Measurements from ENCODE around the gene MTCL1.

Gene MTCL1

DNA sequence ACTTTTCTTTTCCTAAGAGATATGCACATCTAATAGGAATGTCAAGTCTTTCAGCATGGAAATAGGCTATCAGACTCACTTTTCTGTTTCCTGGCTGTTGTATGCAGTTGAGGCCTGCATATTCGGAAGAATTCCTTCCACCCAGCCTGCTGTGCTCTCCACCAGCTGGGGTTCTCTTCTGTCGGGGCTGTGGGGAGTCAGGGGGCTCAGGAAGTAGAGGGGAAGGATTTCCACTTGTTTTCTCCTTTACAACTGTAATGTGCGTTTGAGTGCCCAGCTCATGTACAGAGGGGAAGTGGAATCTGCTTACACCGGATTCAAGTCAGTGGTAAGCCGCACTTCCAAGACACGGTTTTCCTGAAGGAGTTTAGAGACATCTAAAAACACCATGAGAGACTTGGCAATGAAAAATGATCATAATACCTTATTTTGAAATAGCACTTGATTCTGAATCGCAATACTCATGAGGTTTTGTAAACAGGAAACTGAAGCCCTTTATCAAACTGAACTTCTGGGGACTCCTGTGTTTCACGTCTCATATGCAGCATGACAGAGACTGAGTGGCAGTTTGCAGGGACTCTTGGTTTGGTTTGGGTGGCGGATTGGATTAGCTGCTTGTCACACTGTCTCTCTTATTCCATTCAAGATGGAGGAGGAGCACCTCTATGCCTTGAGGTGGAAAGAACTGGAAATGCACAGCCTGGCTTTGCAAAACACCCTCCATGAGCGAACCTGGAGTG, 90.4 kb downstream of the MTCL1 start:
- DNase-seq: no peak

DNA sequence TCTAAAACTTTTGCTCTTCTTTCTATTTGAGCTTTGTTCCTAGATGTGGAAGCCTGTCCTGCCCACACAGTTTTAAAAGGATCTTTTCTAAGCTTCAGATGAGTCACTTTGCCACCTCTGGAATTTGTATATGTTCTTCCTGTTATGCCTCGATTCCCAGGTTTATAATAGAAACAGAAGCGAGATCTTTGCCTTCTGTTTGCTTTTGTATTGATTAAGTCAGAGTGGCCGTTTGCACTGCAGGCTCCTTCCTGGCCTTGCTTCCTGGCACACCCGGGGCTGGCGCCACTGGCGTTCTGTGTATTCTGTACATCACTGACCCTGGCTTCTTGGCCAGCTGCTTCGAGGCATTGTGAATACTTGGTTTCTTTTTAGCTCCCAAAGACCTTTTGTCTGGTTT, 91.8 kb downstream of the MTCL1 start:
- DNase-seq: peak; percentile 75

GRCh38 chr18:8799001-8799400, 93.6 kb downstream of the MTCL1 start:
- peak; percentile 25 for DNase-seq

DNA sequence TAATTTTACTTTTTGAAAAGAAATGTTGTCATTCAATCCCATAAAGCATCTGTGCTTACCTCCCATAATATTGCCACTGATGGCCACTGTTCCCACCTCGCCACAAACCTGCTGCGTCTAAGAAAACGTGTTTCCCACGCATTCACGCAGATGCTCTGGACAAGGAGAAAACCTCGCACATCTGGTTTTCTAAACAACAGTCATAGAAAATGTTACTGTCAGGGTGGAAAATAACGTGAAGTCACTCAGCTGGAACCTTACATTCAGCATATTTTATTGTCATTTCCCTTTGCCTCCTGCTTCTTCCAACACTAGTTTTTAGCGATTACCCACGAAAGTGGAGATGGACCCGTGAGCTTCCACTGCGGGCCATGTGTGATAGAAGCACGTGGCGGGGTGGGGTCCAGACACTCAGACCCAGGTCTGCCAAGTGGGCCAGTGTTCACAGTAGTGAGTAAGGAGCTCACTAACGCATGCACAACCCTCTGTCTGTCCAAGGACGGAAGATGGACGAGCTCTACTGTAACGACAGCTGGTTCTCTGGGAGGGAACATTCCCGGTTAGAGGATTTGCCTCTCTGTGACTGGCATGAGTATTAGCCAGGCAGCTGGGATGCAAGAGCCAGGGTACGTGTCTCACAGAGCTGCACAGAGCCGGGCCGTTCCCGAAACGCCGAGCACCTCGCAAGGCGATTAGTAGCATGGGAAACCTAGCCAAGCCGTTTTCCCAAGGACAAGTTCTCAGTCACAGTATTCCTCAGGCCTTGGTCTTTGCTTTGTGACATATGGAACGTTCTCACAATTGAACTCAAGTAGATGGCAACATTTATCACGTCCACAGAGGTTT, 94.5 kb downstream of the MTCL1 start:
- no peak for DNase-seq

DNA sequence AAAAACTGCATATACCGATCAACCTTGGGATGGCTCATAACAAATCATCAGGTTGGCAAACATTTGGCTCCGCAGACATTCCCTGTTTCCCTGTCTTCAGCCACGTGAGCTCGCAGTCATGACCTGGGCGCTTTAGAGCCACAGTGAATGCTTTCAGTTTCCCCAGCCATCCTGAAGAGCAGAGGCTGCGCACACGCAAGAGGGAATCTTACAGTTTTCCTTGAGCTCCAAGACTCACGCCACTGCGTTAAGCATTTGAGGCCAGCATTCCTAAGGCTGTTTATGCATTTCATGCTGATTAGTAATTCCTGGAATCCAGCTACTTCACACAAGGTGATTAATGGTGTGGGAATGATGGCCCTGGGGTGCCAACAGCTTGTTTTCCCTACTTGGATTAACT, 95.1 kb downstream of the MTCL1 start:
- no peak for DNase-seq

GRCh38 chr18:8800876-8801262, 95.5 kb downstream of the MTCL1 start:
- DNase-seq: no peak

DNA sequence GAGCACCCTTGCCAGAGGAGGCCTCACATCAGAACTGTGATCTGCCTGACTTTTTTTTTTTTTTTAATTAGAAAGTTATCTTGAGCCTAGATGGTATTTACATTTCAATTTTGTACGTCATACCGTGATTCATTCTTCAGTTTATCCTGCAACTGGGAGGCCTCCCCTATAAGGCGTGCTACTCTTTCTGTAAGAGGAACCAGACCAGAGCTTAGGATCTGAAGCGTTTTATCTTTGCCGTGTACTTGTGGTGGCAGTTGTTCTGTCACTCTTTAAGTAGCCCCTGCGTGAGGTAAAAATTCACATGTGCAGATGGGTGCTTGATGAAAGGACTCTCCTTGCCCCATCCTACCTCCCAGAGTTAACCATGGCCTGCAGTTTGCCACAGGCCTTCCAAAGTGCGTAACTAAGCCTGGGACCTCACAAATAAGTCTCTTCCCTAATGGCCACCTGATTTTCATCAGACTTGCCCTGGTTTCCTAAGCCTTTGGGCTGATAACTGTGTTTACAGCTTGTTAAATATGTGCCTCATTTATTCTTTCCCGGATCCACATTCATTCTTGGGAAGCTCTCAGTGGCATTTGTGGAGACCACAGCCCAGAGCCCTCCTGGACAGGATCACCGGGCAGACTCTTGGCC, 96.0 kb downstream of the MTCL1 start:
- no peak for DNase-seq

GRCh38 chr18:8802017-8802672, 96.8 kb downstream of the MTCL1 start:
- no peak for DNase-seq

DNA sequence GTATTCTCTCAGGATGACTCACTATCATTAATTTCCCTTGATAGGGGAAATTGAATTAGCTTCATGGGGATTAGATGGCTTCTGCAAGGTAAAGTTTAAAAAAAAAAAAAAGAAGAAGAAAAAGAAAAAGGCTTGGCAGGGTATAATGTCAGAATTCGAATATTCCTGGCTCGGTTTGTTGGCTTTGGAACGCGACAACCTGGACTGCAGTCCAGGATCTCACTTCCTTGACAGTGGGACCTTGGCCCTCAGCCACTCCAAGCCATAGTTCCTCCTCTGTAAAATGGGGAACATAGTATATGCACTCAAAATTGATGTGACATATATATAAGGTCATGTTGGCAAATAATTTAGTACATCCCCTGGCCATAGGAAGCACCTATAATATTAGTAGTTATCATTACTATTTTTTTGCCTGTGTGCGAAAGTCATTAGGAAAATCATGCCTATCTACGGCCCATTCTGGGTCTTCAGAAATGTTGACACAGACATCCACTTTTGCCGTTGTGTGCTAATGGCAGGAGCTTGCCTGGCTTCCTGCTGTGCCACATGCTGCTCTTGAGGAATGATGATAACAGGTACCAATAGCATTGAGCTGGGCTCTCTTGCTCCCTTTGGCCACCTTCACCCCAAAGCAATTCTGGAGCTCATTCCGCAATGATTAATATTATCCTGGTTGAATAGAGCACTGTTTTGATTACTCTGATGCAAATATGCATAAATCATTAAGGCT, 97.9 kb downstream of the MTCL1 start:
- peak; percentile 49 for DNase-seq

GRCh38 chr18:8803957-8804356, 98.6 kb downstream of the MTCL1 start:
- DNase-seq: no peak

DNA sequence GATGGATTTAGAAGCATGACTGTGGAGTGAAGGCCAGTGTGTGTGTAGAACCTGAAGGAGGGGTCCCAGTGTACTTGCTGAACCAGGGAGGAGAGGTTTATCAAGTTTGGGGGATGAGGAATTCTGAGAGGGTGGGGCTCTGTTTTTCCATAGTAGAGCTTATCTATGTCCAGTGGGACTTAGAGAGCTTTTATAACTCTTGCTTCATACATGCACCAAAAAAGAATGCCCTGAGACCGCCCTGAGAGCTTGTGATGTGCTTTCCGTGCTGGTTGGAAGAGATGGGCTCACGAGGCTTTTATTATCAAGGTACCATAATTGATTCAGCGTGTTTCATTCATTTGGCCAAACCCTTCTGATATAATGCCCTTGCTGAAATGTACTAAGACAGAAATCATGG, 100.2 kb downstream of the MTCL1 start:
- DNase-seq: no peak

- DNase-seq: no peak
Measured at GRCh38 chr18:8806100-8806797, 100.9 kb downstream of the MTCL1 start.

- no peak for DNase-seq
Measured at GRCh38 chr18:8806798-8807487, 101.6 kb downstream of the MTCL1 start.

DNA sequence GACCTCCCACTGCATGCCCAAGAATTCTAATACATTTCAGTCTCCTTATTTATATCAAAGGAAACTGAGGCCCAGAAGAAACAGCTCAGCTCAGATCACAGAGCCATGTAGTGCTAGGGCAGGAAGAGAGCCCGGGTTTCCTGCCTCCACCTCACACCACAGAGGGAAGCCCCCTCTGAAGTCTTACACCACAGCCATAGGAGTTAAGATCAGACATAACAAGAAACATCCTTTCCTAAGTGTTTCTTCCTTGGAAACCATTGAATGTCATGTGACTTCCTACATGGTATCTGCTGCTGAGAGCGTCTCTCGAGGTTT, 102.1 kb downstream of the MTCL1 start:
- DNase-seq: no peak

DNA sequence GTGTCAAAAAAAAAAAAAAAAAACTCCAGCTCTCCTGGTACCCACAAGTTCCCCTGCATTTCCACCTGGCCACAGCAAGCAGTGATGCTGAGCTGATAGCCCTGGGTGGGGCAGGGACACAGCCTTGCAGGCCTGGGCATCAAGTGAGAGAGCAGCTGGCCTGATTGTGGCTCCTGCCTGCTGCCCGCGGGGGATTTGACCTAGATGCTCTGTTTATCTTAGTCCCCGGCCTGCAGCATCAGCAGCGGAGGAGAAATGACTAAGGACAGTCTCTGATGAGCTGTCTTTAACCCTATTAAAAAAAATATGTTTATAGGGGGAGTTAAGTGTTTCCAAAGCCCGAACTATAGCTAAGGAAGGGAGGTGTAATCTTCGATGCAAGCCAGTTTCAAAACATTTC, 102.6 kb downstream of the MTCL1 start:
- no peak for DNase-seq

- DNase-seq: no peak
Measured at GRCh38 chr18:8809514-8809913, 104.2 kb downstream of the MTCL1 start.

DNA sequence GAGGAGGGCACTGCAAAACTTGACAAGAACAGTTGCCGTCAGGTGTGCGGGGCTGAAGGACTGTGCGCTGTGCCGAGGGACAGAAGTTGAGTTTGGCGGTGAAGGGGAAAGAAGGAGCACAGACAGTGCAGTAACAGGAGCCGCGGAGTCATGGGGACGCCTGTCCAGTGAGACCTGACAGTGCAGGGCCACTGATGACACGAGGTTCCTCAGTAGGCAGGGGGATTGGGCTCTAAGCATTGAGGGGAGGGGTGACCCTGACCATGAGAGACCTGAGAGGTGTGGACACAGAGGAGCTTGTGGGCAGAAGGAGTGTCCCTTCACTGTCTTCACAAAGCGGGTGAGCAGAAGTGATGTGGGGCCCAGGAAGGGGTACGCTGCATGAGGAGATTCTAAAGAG, 104.8 kb downstream of the MTCL1 start:
- DNase-seq: no peak

GRCh38 chr18:8811115-8811514, 105.8 kb downstream of the MTCL1 start:
- DNase-seq: peak; percentile 32

- no peak for DNase-seq
Measured at GRCh38 chr18:8812631-8813030, 107.3 kb downstream of the MTCL1 start.

DNA sequence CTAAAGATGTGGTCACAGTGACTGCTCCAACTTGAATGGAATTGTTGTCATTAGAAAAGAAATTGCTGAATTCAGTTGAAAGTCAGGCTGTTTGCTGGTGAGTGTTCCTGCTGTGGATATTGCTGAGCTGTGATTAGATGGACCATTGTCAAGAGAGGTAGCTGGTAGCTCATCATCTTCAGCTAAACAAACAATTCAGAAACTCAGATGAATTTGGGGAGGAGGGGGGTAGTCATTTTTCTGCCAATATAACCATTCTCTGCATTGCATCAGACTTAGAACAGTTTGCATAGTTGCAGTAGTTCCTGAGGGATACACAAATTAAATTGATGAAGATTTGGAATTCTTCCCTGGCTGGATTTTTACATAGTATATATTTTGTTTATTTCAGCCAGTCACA, 108.3 kb downstream of the MTCL1 start:
- peak; percentile 26 for DNase-seq

DNA sequence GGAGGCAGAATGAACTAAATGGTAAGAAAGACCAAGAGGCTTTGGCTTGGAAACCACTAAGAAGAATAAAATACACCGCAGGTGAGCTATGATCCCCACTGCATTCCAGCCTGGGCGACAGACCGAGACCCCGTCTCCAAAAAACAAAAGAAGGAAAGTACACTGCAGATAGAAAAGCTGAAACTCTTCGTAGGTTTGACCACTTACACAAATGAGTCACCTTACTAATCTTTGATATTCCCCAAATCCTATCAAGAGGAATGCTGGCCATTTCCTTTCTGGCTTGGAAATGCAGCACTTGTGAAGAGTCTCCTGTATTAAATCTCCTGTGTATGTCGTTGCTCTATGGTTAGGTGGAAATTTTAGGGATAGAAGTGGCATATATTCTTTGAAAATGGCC, 108.8 kb downstream of the MTCL1 start:
- DNase-seq: no peak

GRCh38 chr18:8816220-8816619, 110.9 kb downstream of the MTCL1 start:
- DNase-seq: no peak
